Spleen (tissue), 7 donors: ENCODE data around the gene SRGAP1.

ENCODE experiments used
- POLR2A ChIP-seq, 3 donors: fragments of 450-650 bp; IDR thresholded peaks; one replicate each; pipeline ENCODE4 v1.5.1; 2017; ENCODE audit warnings: antibody characterized with exemption in 3 of 3, mild to moderate bottlenecking in 1 of 3
- POLR2AphosphoS5 ChIP-seq, 3 donors: sonication (generic); formaldehyde crosslinking; IDR thresholded peaks; one replicate each; pipeline ENCODE4 v1.5.1; 2017; ENCODE audit warnings: antibody characterized with exemption in 3 of 3
- TF ChIP-seq, protein P1 (sequence below), 11 experiments: fragments of 200-600 bp in 7 of 11; fragments of 450-650 bp in 4 of 11; sonication (generic) in 4 of 11; IDR thresholded peaks in 8 of 11; conservative IDR thresholded peaks in 3 of 11; 1 replicate in 7 of 11; 2 replicates in 4 of 11; pipeline versions ENCODE4 v1.4.0 to v1.8.0; 2016 to 2021; ENCODE audit warnings: antibody characterized with exemption in 11 of 11, inconsistent platforms in 4 of 11, mild to moderate bottlenecking in 1 of 11
- donor health status: DM: no; HTN: no; CAD: no; lungs with moderate emphysema.
- donor health status: DM: no; HTN: no; CAD: no.
- donor health status: DM: no; HTN: no; CAD: no.

DNA sequence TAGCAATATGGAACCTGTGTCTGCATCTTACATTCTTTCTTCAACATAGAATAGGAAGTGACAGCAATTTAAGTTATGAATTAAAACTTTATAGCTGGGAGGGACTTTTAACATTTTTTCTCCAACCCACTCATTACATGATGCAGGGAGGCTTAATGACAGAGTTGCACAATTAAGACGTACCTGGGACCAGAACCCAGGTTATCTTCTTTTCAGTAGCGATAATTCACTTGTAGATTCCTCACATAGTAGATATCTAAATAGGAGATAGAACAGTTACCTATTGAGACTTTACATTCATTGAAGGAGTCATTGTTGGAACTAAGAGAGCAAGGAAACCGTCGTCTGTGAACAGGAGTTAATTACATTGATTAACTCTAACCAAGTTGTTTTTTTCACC lies 5.1 kb downstream of the SRGAP1 start:
- TF ChIP-seq, protein P1, sequence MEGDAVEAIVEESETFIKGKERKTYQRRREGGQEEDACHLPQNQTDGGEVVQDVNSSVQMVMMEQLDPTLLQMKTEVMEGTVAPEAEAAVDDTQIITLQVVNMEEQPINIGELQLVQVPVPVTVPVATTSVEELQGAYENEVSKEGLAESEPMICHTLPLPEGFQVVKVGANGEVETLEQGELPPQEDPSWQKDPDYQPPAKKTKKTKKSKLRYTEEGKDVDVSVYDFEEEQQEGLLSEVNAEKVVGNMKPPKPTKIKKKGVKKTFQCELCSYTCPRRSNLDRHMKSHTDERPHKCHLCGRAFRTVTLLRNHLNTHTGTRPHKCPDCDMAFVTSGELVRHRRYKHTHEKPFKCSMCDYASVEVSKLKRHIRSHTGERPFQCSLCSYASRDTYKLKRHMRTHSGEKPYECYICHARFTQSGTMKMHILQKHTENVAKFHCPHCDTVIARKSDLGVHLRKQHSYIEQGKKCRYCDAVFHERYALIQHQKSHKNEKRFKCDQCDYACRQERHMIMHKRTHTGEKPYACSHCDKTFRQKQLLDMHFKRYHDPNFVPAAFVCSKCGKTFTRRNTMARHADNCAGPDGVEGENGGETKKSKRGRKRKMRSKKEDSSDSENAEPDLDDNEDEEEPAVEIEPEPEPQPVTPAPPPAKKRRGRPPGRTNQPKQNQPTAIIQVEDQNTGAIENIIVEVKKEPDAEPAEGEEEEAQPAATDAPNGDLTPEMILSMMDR (IDR thresholded peaks at IDR 0.05 in 8 of 11, conservative IDR thresholded peaks at IDR 0.05 in 3 of 11), result no peak
- no peak for TF ChIP-seq POLR2A (IDR thresholded peaks at IDR 0.05)
- no peak for TF ChIP-seq POLR2AphosphoS5 (IDR thresholded peaks at IDR 0.05)
